Measurements from ENCODE around the gene SPIN1.
"Not testable (repeated sequence)": the region's sequence is repeated elsewhere in the genome, so short reads cannot be mapped to it uniquely, and the experiment has no call there.

Gene SPIN1

DNA sequence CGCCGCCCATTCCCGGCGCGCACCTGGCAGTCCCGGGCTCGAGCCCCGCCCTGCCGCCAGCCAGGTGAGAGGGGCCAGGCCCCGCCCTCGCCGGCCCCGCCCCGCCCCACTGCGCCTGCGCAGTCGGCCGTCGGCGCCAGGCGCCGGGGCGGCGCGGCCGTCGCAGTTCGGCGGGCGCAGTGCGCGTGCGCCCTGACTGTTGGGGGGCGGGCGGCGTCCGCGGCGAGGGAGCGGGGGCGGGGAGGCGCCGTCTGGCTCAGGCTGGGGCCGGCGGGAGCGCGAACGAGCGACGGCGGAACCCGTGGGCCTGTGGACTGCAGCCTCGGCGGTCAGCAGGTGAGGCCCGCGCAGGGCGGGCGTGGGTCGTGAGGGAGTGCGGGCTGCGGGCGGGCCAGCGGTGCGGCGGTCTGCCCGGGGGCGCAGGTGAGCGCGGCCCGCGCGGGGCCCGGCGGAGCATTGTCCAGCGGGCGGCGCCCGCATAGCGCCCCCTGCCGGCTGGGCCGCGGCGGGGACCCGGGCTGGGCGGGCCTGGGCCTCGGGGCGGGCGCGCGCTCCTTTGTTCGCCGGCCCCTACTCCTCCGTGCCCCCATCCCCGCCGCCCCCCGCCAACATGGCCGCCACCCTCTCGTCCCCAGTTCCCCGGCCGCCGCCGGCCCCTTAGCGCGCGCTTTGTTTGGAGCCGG, at the start of gene SPIN1:
SPIN1 (plus strand) TSS at position 242 of the 683 bp plus-strand sequence. CDS start 38,096 bp downstream, outside the sequence.
- DNase-seq = peak; percentile 81

DNA sequence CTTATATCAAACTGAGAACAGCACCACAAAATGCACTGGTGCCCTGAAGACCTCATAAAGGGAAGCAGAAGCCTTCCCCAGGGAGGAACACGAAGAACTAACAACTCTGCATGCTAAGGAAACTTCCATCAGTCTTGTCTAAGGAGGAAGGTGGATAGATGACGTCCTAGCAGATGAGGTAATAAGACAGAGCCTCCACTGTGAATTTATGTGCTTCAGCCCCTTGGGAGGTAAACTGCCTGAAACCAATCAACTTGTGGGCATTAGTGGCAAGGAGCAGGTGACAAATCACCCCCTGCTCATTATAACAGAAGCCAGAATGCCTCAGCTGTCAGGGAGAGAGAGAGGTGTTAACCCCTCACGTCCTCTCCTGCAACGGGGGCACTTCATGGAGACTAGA, 48.9 kb upstream of the SPIN1 start:
- no peak for DNase-seq

DNA sequence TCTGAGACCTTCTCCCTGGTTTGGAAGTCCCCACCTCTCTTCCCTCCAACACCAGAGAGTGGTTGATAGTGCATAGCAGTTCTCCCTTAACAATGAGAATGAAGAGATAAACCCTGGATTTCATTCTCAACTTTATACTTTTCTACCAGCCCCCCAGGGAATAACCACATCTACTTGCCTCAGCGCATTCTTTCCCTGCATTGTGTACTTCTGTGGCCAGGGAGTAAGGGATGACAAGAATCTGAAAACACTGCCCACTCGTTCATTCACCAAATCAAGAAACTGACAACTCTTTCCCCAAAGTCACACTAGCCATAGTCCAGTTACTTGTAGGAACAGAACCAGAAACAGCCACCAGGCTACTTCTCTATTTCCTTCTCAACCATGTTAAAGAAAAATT, 46.0 kb upstream of the SPIN1 start:
- DNase-seq = no peak

DNA sequence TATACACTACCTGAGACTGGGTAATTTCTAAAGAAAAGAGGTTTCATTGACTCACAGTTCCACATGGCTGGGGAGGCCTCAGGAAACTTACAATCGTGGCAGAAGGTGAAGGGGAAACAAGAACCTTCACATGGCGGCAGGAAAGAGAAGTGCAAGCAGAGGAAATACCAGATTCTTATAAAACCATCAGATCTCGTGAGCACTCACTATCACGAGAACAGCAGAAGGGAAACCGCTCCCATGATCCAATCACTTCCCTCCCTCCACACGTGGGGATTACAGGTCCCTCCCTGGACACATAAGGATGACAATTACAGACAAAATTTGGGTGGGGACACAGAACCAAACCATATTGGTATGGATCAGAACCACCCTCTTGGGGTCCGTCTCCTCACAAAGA, 44.2 kb upstream of the SPIN1 start:
- DNase-seq = no peak

DNA sequence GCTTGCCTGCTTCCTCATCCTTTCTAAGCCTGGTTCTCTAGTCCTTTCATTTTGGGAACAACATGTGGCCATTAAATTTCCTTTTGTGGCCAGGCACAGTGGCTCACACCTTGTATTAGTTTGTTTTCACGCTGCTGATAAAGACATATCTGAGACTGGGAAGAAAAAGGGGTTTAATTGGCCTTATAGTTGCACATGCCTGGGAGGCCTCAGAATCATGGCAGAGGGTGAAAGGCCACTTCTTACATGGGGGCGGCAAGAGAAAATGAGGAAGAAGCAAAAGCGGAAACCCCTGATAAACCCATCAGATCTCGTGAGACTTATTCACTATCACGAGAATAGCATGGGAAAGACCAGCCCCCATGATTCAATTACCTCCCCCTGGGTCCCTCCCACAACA, 37.9 kb upstream of the SPIN1 start:
- DNase-seq = not testable (repeated sequence)

DNA sequence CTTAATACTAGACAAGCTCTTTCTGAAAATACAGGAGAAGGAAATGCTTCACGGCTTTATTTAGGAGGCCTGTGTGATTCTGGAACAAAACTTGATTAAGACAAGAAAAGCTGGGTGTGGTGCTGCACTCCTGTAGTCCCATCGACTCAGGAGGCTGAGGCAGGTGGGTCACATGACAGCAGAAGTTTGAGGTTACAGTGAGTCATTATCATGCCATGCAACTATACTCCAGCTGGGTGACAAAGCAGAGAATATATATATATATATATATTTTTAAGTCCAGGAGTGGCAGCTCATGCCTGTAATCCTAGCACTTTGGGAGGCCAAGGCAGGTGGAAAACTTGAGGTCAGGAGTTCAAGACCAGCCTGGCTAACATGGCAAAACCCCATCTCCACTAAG, 33.1 kb upstream of the SPIN1 start:
- DNase-seq = no peak

DNA sequence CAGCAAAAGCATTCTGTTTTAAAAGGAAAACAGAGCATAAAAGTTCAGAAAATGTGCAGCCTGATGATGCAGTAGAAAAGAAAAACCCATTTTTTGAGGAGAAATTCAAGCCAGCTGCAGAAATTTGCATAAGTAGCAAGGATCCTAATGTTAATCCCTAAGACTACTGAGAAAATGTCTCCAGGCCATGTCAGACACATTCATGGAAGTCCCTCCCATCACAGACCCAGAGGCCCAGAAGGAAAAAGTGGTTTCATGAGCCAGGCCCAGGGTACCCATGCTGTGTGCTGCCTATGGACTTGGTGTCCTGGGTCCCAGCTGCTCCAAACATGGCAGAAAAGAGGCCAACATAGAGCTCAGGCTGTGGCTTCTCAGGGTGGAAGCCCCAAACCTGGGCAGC, 31.0 kb upstream of the SPIN1 start:
- DNase-seq = not testable (repeated sequence)

DNA sequence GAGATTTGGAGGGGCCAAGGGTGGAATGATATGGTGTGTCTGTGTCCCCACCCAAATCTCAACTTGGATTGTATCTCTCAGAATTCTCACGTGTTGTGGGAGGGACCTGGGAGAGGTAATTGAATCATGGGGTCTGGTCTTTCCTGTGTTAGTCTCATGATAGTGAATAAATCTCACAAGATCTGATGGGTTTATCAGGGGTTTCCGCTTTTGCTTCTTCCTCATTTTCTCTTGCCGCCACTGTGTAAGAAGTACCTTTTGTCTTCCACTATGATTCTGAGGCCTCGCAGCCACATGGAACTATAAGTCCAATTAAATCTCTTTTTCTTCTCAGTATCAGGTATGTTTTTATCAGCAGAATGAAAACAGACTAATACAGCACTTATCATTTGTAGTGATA, 29.5 kb upstream of the SPIN1 start:
- DNase-seq = no peak

DNA sequence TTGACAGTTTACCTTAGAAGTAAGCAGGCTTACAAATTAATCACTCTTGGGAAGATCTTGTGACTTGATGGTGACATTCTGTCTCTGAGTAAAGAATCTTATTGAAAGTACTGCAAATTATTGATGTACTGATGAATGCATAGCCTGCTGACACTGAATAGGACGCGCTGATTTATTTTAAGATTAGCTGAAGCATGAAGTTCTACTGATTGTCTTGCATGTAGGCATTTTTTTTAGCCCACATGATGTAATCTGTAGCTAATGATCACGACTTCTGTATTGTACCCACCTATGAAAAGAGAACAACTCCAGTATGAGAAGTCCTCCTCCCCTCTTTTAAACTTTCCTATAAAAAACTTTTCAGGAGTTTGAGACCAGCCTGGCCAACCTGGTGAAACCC, 28.3 kb upstream of the SPIN1 start:
- no peak for DNase-seq

DNA sequence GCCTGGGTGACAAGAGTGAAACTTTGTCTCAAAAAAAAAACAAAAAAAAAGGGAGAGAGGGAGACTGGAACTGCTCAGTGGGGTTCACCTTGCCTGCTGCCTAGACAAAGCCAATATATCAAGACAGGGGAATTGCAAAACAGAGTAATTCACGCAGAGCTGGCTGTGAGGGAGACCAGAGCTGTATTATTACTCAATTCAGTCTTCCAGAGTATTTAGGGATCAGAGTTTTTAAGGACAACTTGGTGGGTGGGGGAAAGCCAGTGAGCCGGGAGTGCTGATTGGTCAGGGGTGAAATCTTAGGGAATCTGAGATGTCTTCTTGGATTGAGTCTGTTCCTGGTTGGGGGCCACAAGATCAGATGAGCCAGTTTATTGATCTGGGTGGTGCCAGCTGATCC, 25.6 kb upstream of the SPIN1 start:
- no peak for DNase-seq

DNA sequence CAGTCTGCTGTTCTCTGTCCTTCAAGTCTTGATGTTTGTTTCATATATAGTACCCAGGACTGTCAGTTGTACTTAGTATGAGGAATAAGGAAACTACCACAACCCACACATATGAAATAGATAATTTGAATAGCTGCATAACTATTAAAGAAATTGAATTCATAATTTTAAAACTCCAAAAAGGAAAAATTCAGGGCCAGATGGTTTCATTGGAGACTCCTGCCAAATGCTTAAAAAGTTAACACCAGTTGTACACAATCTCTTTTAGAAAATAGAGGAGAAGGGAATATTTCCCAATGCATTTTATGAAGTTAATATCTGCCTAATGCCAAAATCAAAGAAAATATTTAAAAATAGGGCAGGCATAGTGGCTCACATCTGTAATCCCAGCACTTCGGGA, 24.6 kb upstream of the SPIN1 start:
- DNase-seq = no peak

DNA sequence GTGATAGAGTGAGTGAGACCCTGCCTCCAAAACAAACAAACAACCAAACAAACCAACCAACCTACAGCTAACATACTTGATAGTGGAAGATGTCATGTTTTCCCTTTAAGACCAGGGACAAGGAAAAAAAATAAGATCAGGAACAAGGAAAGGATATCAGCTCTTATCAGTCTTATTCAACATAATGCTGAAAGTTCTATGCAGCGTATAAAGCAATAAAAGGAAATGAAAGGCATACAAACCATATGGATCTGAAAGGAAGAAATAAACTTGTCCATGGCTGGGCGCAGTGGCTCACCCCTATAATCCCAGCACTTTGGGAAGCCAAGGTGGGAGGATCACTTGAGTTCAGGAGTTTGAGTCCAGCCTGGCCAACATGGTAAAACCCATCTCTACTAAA, 23.5 kb upstream of the SPIN1 start:
- no peak for DNase-seq

DNA sequence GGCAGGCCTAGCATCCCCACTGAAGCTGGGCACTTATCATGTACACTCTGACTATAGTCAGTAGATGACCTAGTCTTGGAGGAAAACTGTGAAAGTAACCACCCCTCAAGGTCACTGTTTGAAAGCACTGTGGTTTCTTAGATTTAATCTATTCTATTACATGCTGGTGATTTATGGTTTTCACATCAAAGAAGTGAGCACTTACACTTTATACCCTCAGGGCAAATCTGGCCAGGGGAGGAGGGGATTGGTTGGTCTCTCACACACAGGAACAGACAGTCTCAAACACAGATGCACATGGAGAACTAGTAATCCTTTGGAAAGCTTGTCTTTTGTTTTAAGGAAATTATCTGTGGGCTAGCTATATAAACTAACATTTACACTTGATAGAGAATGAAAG, 17.9 kb upstream of the SPIN1 start:
- no peak for DNase-seq

DNA sequence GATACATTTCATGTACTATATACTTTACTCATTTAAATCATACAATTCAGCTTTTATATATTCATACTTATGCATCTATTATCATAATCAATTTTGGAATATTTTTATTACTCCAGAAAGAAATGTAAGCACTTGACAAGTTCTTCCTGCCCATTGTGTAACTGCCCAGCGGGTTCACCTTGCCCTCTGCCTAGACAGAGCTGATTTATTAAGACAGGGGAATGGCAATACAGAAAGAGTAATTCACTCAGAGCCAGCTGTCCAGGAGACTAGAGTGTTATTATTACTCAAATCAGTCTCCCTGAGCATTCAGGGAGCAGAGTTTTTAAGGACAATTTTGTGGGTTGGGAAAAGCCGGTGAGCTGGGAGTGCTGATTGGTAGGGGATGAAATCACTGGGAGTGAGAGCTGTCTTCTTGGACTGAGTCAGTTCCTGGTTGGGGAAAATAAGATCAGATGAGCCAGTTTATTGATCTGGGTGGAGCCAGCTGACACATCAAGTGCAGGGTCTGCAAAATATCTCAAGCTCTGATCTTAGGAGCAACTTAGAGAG, 16.1 kb upstream of the SPIN1 start:
- DNase-seq = no peak

DNA sequence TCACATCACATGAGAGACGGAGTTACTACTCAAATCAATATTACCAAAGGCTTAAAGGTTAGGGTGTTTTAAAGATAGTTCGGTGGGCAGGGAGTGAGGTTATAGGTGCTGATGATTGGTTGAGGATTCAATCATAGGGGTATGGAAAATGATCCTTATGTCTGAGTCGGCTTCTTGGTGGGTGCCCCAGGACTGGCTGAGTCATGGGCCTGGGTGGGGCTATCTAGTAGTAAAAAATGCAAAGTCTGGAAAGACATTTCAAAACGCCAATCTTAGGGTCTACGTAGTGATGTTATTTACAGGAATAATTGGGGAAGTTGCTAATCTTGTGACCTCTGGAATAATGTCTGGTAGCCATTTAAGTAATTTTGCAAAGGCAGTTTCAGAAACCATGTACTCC, 15.2 kb upstream of the SPIN1 start:
- no peak for DNase-seq

DNA sequence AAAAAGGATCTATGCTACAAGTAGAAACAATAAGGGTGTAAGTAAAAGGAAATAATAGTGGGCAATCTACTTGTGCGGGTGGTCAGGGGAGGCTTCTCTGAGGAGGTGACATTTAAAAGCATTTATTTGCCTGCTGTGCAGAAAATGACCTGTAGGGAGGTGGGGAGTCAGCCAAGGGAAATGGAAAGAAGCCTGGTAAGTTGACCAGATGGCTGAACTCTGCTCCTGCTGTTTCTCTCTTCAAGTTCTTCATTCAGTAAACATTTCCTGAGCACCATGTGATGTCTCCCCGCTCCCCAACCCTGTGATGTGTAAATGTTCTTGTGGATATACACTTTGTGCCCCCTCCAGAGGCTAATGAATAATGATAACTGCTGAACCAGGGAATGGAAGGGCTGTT, 9.9 kb upstream of the SPIN1 start:
- no peak for DNase-seq

DNA sequence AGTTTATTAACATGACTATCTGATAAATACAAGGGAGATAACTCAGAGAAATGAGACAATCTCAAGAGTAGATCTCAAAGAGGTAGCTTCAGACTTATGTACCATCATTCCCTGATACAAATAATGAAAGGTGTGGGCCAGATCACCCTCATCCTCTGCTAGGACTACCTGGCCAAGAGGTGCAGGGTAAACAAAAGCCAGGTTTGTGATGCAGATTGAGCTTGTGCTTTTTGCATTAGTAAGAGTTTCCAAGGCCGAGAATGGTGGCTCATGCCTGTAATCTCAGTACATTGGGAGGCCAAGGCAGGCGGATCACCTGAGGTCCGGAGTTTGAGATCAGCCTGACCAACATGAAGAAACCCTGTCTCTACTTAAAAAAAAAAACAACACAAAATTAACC, 8.9 kb upstream of the SPIN1 start:
- no peak for DNase-seq

DNA sequence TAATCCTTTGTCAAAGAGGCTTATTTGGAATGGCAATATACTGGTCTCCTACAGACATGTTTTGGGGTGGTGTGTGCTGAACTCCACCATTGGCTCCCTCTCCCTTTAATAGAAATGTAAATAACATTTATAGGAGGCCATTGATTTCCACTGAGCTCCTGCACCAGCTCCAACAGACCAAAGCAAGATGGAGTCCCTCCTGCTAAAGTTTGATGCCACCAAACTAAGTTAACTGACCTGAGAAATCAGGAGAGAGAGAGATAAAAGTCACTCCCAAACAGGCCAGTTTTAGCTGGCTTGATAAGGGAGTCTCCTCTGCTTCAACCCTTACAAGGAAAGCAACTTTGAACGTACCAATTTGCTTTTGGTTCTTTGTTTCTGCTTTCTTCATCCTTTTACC, 8.1 kb upstream of the SPIN1 start:
- DNase-seq = no peak

DNA sequence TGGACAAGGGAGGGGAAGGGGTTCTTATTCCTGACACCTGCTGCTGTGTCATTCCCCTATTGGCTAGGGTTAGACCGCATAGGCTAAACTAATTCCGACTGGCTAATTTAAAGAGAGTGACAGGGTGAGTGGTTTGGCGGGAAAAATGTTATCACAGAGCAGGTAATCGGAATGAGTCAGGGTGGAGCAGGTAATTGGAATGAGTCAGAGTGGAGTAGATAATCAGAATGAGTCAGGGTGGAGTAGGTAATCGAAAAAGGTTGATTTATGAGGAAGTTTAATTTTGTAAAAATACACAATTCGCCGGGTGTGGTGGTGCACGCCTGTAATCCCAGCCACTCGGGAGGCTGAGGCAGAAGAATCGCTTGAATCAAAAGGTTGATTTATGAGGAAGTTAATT, 6.9 kb upstream of the SPIN1 start:
- not testable (repeated sequence) for DNase-seq

DNA sequence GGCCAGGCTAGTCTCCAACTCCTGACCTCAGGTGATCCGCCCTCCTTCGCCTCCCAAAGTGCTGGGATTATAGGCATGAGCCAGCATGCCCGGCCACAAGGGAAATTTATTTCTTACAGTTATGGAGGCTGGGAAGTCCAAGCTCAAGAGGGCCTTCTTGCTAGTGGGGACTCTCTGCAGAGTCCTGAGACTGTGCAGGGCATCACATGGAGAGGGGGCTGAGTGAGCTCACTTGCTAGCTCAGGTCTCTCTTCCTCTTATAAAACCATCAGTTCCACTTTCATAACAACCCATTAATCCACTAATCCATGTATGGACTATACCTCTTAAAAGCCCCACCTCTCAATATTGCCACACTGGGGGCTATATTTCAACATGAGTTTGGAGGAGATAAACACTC, 5.1 kb upstream of the SPIN1 start:
- DNase-seq = no peak

DNA sequence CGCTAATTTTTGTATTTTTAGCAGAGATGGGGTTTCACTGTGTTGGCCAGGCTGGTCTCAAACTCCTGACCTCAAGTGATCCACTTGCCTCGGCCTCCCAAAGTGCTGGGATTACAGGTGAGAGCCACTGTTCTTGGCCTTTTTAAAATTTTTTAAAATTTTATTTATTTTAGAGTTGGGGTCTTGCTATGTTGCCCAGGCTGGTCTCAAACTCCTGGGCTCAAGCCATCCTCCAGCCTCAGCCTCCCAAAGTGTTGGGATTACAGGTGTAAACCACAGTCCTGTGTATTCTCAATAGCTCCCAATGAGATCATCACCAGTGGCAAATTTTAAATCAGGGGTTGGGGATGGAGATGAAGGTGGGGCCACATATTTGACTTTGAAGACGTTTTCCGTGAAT, 2.1 kb upstream of the SPIN1 start:
- DNase-seq = not testable (repeated sequence)

DNA sequence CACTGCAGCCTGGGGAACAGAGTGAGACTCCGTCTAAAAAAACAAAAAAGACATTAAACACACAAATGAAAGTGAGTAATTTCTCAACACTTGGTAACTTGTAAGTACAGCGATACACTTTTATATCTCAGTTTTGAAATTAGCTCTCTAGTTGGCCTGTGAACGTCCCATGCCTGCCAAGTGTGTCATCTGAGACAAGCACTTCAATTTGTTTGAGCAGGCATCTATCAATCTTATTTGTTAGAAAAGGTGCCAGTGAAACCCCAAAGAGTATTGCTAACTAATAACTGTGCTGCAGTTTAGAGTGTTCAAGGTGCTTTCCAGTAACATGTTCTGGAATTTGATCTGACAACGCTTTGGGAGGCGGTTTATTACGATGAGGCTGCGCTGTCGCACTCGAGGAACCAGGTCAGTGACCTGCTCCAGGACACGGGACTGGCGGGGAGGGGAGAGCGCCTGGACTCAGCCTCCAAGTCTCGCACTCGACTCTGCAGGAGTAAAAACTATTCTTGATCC, 1.1 kb upstream of the SPIN1 start:
- DNase-seq = no peak

DNA sequence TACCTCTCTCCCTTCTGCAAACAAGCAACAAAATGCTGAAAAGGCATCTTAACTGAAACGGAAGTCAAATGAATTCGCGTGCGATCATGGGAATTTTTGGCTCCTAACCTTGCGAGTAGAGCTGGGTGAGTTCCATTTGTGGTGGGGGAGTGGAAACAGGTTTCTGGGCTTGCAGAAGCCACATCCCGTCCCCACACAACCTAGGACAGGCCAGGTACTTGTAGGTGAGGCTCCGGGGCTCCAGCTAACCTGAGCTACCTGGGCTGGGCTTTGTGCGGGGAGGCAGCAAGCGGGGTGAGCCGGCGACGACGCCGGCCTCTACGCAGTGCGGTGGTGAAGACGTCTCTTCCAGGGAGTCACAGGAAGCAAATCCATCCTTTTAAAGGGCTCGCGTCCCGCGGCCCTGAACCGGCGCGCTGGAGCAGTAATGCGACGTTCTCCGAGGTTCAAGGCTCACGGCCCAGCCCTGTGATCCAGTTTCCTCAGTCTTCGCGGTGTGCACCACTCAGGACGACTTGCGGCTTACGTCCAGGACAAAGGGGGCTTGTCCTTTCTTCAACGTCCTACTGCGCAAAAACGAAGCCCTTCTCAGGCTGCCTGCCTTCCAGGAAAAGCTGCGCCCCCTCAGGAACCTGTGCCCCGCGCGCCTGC, 567 bp upstream of the SPIN1 start:
- peak; percentile 77 for DNase-seq

DNA sequence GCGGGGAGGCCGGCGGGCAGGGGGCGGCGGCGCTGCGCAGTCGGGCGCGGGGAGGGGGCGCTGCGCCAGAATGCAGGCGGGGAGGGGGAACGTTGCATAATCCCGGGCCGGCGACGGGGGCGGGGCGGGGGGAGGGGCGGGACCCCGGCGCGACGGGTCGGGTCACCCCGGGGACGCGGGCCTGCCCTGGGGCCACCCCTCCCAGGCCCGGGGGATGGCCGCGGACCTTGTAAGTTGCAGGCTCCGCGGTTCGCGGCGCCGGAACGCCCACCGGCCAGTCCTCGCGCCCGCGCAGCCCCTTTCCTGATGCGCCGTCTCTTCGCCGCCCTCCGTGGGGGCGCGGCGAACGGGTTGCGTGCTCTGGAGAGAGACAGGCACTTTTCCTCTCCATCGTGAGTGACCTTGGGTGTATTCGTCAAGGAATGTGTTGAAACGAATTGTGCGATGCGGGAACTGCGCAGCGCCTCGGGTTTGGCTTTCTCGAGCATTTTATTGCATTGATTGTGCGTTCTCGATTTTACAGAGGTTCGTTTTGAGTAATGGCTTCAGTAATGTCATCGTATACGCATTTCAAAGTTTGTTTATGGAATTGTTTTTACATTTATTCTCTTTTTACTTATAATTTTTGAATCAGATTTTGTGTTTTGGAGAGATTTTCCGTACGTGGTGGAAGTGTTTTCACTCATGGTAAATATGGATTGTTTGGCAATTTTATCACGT, 802 bp downstream of the SPIN1 start:
- peak; percentile 72 for DNase-seq
